ENCODE results near the gene TLCD2.
"Not testable (repeated sequence)": the region's sequence is repeated elsewhere in the genome, so short reads cannot be mapped to it uniquely, and the experiment has no call there.

TLCD2 gene

DNA sequence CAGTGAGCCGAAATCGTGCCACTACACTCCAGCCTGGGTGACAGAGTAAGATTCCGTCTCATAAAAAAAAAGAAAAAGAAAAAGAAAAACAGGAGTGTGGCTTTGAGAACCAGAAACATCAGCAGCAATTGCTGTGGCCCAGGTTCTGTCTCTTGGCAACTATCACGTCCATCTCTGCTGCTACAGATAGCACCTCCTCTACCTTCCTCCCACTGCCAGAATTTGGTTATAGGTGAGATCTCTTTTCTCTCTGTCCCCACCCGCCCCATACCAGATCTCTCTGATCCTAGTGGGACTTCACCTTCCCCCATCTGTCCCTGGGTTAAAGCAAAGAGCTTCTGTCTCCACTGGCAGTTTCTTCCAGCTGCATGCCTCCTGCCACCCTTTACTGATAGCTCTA is 3.1 kb downstream of the TLCD2 start:
- TF ChIP-seq POLR2A (IDR thresholded peaks at IDR 0.05; ENCODE audit: low read length), result no peak
- TF ChIP-seq GATA1 (IDR thresholded peaks at IDR 0.05; ENCODE audit: low read depth, low read length), result no peak
- DNase-seq, result no peak

DNA sequence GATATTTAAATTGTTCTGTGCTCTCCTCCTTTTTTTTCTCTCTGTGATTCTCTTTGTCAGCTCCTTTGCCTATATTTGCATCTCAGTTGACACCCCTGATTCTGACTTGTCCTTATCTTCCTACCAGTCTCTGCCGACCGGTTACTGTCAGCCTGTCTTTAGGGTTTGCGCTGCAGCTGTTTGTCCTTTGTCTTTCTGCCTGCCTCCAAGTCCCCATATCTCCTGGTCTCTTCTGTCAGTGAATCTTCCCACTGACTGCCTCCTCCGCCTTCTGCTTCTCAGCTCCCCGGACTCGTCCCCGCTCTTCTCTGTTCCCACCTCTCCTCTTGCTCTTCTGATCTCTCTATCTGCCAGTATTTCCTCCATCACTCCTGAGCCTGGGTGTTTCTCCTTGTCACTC is 5.2 kb downstream of the TLCD2 start:
- TF ChIP-seq GATA1 (IDR thresholded peaks at IDR 0.05; ENCODE audit: low read depth, low read length) (no peak), POLR2A (IDR thresholded peaks at IDR 0.05; ENCODE audit: low read length) (no peak)
- DNase-seq, result no peak

GRCh38 chr17:1703063-1703462 is 7.1 kb downstream of the TLCD2 start:
- no peak for TF ChIP-seq POLR2A (IDR thresholded peaks at IDR 0.05; ENCODE audit: low read length)
- no peak for TF ChIP-seq GATA1 (IDR thresholded peaks at IDR 0.05; ENCODE audit: low read depth, low read length)
- no peak for DNase-seq

DNA sequence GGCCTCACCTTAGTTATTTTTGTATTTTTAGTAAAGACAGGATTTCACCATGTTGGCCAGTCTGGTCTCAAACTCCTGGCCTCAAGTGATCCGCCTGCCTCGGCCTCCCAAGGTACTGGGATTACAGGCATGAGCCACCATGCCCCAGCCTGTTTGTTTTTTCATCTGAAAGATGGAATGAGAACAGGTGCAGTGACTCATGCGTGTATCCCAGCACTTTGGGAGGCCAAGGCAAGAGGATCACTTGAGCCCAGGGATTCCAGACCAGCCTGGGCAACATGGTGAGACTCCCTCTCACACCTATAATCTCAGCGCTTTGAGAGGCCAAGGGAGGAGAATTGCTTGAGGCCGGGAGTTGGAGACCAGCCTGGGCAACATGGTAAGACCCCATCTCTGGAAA is 10.3 kb downstream of the TLCD2 start:
- DNase-seq, result not testable (repeated sequence)

DNA sequence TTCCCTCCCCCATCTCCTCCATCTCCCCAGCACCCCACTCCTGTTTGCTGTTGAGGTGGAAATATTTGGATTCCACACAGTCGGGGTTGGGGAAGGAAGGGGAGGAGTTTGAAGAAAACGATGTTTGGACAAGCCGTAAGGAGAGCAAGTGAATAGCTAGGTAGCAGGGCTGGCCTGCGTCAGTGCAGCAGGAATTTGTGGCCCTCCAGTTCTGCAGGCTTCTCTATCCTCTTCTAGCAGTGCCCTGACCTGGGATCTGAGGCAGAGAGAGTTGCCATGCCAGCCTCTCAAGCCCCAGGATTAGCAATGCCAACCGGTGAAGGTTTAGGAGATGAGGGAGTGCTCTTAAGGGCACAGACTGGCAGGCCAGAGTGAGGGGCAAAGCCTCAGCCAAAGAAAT is 12.5 kb downstream of the TLCD2 start:
- TF ChIP-seq POLR2A (IDR thresholded peaks at IDR 0.05; ENCODE audit: low read length) (no peak), GATA1 (IDR thresholded peaks at IDR 0.05; ENCODE audit: low read depth, low read length) (no peak)

DNA sequence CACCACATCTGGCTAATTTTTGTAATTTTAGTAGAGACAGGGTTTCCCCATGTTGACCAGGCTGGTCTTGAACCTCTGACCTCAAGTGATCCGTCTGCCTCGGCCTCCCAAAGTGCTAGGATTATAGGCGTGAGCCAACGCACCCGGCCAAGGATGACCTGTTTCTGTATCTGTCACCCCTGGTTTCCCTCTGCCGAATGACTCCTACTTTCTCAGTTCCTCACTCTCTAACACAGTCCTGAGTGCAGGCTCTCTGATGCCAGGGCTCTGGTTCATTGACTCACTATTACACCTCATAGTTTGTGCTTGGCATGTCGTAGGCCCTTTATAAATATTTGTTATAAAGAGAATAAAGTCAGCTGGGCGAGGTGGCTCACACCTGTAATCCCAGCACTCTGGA is 14.8 kb downstream of the TLCD2 start:
- TF ChIP-seq POLR2A (IDR thresholded peaks at IDR 0.05; ENCODE audit: low read length) (no peak), GATA1 (IDR thresholded peaks at IDR 0.05; ENCODE audit: low read depth, low read length) (no peak)
- no peak for DNase-seq

More for the DNA sequence above, 12.5 kb downstream of the TLCD2 start:
- no peak for DNase-seq

DNA sequence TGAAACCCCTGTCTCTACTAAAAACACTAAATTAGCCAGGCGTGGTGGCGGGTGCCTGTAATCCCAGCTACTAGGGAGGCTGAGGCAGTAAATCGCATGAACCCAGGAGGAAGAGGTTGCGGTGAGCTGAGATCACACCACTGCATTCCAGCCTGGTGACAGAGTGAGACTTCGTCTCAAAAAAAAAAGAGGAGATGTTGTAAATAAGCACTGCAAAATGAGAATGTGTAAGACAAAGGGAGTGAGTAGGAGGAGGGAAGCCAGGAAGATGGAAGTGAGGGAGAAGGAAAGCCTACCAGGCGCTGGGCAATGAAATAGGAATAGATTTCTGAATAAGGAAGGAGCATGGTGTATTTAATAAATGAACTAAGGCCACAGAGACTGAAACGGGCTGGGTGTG is 16.8 kb downstream of the TLCD2 start:
- TF ChIP-seq GATA1 (IDR thresholded peaks at IDR 0.05; ENCODE audit: low read depth, low read length) (no peak), POLR2A (IDR thresholded peaks at IDR 0.05; ENCODE audit: low read length) (no peak)
- no peak for DNase-seq

DNA sequence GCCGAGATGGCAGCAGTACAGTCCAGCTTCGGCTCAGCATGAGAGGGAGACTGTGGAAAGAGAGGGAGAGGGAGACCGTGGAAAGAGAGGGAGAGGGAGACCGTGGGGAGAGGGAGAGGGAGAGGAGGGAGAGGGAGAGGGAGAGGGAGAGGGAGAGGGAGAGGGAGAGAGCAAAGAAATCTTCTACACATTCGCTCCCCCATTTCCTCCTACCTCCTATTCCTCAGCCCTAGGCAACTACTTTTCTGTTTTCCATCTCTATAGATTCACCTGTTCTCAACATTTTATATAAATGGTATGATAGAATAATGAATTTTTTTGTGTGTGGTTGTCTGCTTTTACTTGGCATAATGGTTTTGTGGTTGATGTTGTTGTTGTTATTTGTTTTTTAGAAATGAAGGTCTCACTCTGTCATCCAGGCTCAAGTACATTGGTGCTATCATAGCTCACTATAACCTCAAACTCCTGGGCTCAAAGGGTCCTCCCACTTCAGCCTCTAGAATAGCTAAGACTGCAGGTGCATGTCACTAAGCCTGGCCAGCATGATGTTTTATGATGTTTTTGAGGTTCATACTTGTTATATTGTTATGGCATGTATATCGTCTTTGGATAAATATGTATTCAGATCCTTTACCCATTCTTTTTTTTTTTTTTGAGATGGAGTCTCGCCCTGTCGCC is 19.5 kb downstream of the TLCD2 start:
- DNase-seq, result no peak
- no peak for TF ChIP-seq POLR2A (IDR thresholded peaks at IDR 0.05; ENCODE audit: low read length)

DNA sequence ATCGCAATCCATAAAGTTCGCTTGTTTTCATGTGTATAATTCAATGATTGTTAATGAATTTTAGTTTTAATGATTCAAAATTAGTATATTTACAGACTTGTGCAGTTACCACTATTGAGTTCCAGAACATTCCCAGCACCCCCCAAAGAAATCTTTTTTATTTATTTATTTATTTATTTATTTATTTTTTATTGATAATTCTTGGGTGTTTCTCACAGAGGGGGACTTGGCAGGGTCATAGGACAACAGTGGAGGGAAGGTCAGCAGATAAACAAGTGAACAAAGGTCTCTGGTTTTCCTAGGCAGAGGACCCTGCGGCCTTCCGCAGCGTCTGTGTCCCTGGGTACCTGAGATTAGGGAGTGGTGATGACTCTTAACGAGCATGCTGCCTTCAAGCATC is 21.8 kb downstream of the TLCD2 start:
- not testable (repeated sequence) for DNase-seq

GRCh38 chr17:1686086-1686485 is 24.1 kb downstream of the TLCD2 start:
- DNase-seq, result no peak
- no peak for TF ChIP-seq GATA1 (IDR thresholded peaks at IDR 0.05; ENCODE audit: low read depth, low read length)
- TF ChIP-seq POLR2A (IDR thresholded peaks at IDR 0.05; ENCODE audit: low read length), result no peak

GRCh38 chr17:1684378-1685189 is 25.6 kb downstream of the TLCD2 start, which contains the start of gene PRPF8:
PRPF8 (minus strand) TSS chr17:1684867; CDS start chr17:1684571, 296 bp downstream.
- no peak for TF ChIP-seq GATA1 (IDR thresholded peaks at IDR 0.05; ENCODE audit: low read depth, low read length)
- TF ChIP-seq POLR2A (IDR thresholded peaks at IDR 0.05; ENCODE audit: low read length), result peak; percentile 93
- DNase-seq, result peak; percentile 98 to 99

- peak in 1 of 2 experiments; percentile 40 for DNase-seq
- TF ChIP-seq GATA1 (IDR thresholded peaks at IDR 0.05; ENCODE audit: low read depth, low read length) (no peak), POLR2A (IDR thresholded peaks at IDR 0.05; ENCODE audit: low read length) (no peak)
These were observed 26.7 kb downstream of the TLCD2 start for GRCh38 chr17:1683459-1683858.

DNA sequence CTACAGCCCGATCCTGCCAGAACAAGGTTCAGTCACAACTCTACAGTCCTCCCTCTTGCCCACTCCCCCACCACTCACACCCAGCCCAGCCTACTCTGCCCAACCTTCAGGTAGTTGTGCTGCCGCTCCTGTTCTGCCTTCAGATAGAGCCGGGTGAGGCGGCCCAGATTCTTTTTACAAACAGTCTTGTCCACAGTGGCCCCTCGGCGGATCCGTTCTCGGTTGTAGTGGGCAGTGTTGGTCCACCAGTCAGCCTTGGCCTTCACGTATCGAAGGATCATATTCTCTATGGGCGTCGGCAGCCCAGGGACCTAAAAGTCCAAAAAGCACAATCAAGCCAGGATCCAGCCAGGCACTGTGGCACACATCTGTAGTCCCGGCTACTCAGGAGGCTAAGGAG is 33.8 kb downstream of the TLCD2 start:
- TF ChIP-seq POLR2A (IDR thresholded peaks at IDR 0.05; ENCODE audit: low read length), result no peak
- no peak for TF ChIP-seq GATA1 (IDR thresholded peaks at IDR 0.05; ENCODE audit: low read depth, low read length)
- DNase-seq, result no peak

DNA sequence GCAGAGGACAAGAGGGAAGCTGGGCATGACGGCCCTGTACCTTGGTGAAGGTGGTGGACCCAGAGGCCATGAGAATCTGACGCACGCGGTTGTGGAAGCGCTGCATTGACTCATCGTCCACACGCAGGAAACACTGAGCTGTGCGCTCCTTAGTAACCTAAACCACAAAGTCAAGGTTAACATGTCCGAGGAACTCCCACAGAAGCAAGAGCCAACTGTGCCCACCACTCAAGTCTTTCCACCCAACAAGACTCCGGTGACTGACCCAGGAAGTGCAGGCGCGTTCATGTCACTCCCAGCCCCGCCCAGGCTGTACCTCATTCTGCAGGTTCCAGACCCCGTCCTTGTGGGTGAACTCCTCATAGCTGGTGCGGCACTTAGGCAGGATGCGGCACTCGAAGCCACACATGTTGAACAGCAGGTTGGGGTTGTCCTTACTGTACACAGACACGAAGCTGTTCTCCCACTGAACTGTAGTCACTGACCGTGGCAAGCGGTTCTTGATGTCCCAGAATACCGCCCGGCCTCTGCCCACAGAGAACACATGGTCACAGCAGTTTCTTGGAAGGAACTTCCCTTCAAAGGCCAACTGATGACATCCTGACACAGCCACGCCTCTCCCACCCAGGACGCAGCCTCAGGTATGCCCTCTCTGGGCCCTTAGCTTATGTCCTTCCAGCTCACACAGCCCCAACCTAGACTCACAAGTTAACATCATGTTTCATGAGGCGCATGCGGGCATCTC is 37.0 kb downstream of the TLCD2 start:
- TF ChIP-seq POLR2A (IDR thresholded peaks at IDR 0.05; ENCODE audit: low read length) (no peak), GATA1 (IDR thresholded peaks at IDR 0.05; ENCODE audit: low read depth, low read length) (no peak)
- no peak for DNase-seq

DNA sequence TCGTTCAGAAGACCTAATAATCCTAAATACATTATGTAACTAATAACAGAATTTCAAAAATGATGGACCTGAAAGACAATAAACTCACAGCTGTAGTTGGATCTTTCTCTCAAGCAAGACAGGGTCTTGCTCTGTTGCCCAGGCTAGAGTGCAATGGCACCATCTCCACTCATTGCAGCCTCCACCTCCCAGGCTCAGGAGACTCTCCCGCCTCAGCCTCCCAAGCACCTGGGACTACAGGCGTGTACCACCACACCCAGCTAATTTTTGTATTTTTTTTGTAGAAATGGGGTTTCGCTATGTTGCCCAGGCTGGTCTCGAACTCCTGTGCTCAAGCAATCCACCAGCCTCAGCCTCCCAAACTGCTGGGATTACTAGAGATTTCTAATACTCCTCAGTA is 46.2 kb downstream of the TLCD2 start:
- not testable (repeated sequence) for DNase-seq

All from erythroblast (primary cell).